Right atrium auricular region (tissue), 2 donors: ENCODE data around the gene RAB31. TPM values are rescaled to one million over a fixed set of nuclear protein-coding genes. Genes with fewer than 3 reads are reported as not detected.

Source experiments
- DNase-seq: peaks from one replicate; pipeline ENCODE4 v3.0.0-alpha.2; 2019; ENCODE audit warnings: low spot score
- H3K27ac ChIP-seq, 2 donors: fragments of 200-600 bp; sonication (generic); 1 replicate in 1 of 2; 2 replicates in 1 of 2; pipeline ENCODE4 v1.5.1; 2016 to 2019
- H3K27me3 ChIP-seq, 2 donors: fragments of 200-600 bp; sonication (generic); one replicate each; pipeline versions ENCODE4 v1.5.1 to v1.6.0; 2017 to 2019
- H3K36me3 ChIP-seq: fragments of 200-600 bp; sonication (generic); one replicate; pipeline ENCODE4 v1.5.1; 2016
- H3K4me1 ChIP-seq, 2 donors: fragments of 200-600 bp; sonication (generic); one replicate each; pipeline versions ENCODE4 v1.5.1 to v1.6.0; 2017 to 2019
- H3K4me3 ChIP-seq, 2 donors: fragments of 200-600 bp; sonication (generic); 1 replicate in 1 of 2; 2 replicates in 1 of 2; pipeline ENCODE4 v1.5.1; 2017 to 2019; ENCODE audit warnings: mild to moderate bottlenecking in 1 of 2, moderate library complexity in 1 of 2
- H3K9me3 ChIP-seq, 2 donors: fragments of 200-600 bp; sonication (generic); one replicate each; pipeline ENCODE4 v1.5.1; 2019
- total RNA-seq, 2 donors: library from RNA; depleted of rRNA; stranded (reverse); fragments of >200 nt; gene quantifications; one replicate each; pipeline ENCODE4 v1.1.0, GENCODE V29; 2016
- TF ChIP-seq, protein P1 (sequence below), 2 donors: fragments of 200-600 bp; sonication (generic); IDR thresholded peaks; one replicate each; pipeline ENCODE4 v1.5.1; 2019; ENCODE audit warnings: antibody characterized with exemption in 2 of 2

The RAB31 gene
- total RNA-seq, 2 donors from 2014 or later, result 9.9 to 29.2 TPM

DNA sequence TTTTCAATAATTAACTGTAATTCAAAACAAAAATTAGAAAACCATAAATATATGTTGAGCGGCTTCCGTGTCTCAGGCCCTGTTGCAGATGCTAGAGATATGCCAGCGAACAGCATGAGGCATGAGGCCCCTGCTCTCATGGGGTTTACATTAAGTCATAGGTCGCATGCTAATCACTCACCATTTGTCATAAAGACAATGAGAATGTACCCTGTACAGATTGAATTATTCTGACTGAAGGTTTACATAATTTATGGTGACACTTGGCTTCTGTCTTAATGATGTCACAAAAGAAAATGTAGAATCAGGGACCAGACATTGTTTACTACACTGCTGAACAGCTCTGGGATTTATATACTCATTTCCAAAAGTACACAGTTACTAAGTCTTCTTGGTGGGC is 199.8 kb downstream of the RAB31 start:
- H3K9me3 ChIP-seq, result no peaks in the 10 kb centered on the region
- H3K4me1 ChIP-seq, result peaks cover 0 to 2% of the 10 kb centered on the region in 2 donors
- H3K27me3 ChIP-seq, result no peaks in the 10 kb centered on the region
- H3K4me3 ChIP-seq, result no peak overlapping the region
- no peak overlapping the region for H3K27ac ChIP-seq
- no peak for DNase-seq
- H3K36me3 ChIP-seq, result no peaks in the 10 kb centered on the region
- TF ChIP-seq, protein P1, sequence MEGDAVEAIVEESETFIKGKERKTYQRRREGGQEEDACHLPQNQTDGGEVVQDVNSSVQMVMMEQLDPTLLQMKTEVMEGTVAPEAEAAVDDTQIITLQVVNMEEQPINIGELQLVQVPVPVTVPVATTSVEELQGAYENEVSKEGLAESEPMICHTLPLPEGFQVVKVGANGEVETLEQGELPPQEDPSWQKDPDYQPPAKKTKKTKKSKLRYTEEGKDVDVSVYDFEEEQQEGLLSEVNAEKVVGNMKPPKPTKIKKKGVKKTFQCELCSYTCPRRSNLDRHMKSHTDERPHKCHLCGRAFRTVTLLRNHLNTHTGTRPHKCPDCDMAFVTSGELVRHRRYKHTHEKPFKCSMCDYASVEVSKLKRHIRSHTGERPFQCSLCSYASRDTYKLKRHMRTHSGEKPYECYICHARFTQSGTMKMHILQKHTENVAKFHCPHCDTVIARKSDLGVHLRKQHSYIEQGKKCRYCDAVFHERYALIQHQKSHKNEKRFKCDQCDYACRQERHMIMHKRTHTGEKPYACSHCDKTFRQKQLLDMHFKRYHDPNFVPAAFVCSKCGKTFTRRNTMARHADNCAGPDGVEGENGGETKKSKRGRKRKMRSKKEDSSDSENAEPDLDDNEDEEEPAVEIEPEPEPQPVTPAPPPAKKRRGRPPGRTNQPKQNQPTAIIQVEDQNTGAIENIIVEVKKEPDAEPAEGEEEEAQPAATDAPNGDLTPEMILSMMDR (IDR thresholded peaks at IDR 0.05), result no peak

DNA sequence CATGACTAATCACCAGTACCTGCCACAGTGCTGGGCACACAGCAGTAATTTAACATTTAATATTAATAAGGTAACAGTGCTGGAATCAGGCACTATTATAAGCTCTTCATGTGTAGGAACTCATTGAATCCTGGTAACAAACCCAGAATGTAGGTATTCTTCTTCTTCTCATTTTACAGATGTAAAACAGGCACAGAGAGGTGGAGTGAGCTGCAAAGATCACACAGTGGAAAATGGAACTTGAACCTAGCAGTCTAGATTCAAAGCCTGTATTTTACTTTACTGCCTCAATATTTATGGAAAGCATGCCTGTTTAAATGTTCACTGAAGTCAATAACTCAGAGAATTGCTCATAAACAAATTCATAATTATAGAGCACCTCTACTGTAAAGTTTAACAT is 202.0 kb downstream of the RAB31 start:
- H3K4me3 ChIP-seq, result no peak overlapping the region
- H3K36me3 ChIP-seq, result no peaks in the 10 kb centered on the region
- H3K27me3 ChIP-seq, result no peaks in the 10 kb centered on the region
- DNase-seq, result no peak
- H3K4me1 ChIP-seq, result peaks cover 0 to 5% of the 10 kb centered on the region in 2 donors
- TF ChIP-seq, protein P1 (IDR thresholded peaks at IDR 0.05), result no peak
- H3K9me3 ChIP-seq, result no peaks in the 10 kb centered on the region
- no peak overlapping the region for H3K27ac ChIP-seq

DNA sequence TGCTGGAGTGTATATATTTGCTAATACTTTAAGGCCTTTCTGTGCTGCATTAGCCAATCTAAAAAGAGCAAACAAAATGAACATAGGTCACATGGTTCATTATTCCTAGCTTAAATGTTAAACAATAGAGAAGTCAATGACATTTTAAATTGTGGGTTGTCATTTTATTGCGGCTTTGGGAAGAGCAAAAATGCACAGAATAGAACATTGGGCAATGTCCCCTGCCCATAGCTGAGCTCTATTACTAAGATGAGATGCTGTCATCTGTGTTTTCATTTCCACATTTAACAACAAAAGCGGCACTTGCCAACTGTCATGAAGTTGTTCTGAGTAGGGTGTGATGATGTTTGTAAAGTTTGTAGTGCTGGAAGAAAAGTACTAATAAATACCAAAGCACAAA is 202.6 kb downstream of the RAB31 start:
- no peak for DNase-seq
- peaks cover 0 to 8% of the 10 kb centered on the region in 2 donors for H3K4me1 ChIP-seq
- no peaks in the 10 kb centered on the region for H3K36me3 ChIP-seq
- no peaks in the 10 kb centered on the region for H3K27me3 ChIP-seq
- H3K9me3 ChIP-seq, result no peaks in the 10 kb centered on the region
- TF ChIP-seq, protein P1 (IDR thresholded peaks at IDR 0.05), result no peak
- no peak overlapping the region for H3K27ac ChIP-seq
- no peak overlapping the region for H3K4me3 ChIP-seq

DNA sequence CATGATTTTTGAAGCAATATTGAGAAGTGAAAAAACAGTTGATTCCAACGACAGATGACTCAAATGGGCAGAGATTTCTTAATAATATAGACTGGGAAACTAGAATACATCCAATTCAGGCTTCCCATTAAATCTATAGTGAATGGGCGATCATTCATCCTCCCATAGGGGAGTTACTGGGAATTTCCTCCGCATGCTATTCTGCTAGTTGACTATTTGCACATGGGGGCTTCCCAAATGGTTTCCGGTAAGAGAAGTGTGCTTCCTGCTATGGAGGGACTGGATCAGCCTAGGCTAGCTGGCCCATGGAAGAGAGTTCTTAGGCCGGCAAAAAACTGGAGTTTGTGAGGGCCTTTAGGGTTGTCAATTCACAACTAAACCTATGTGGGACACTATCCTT is 203.1 kb downstream of the RAB31 start:
- no peaks in the 10 kb centered on the region for H3K36me3 ChIP-seq
- H3K27ac ChIP-seq, result no peak overlapping the region
- H3K9me3 ChIP-seq, result no peaks in the 10 kb centered on the region
- no peak for DNase-seq
- no peaks in the 10 kb centered on the region for H3K27me3 ChIP-seq
- TF ChIP-seq, protein P1 (IDR thresholded peaks at IDR 0.05), result no peak
- H3K4me3 ChIP-seq, result no peak overlapping the region
- H3K4me1 ChIP-seq, result peaks cover 0 to 14% of the 10 kb centered on the region in 2 donors

Other genes with a start within 250 kb of the RAB31 start
- gene RALBP1, start 232.8 kb upstream of the RAB31 start, total RNA-seq, result 10 to 100 TPM; 58.7 to 62.5 TPM
- 10 to 100 TPM; 38.9 to 51.4 TPM for gene PPP4R1, start 93.7 kb upstream of the RAB31 start, total RNA-seq
- gene TXNDC2, start 177.7 kb downstream of the RAB31 start, total RNA-seq, result not detected
- gene VAPA, start 205.7 kb downstream of the RAB31 start, total RNA-seq, result 100 to 1,000 TPM; 213 to 227 TPM